Endothelial cell of umbilical vein (primary cell): Measurements from ENCODE around the gene RPS25. TPM values are rescaled to one million over a fixed set of nuclear protein-coding genes. Genes with fewer than 3 reads are reported as not detected.

Experiments used
- BruUV-seq: library from RNA; stranded (reverse); fragments of 400-500 nt; replicated peaks from 2 replicates; lab custom pipeline; 2021; lab: Mats Ljungman, UMichigan
- CTCF ChIA-PET: fragments of 300-600, 350-600 bp; sonication (Branson Sonifier 250); formaldehyde crosslinking; loops from one replicate; lab custom pipeline; 2021; ENCODE audit warnings: antibody characterized with exemption, inconsistent platforms; lab: Charles Lee
- POLR2A ChIA-PET: fragments of 300-600, 350-600 bp; sonication (Branson Sonifier 250); formaldehyde crosslinking; loops from one replicate; lab custom pipeline; 2021; ENCODE audit warnings: antibody characterized with exemption, inconsistent platforms; lab: Charles Lee
- DNase-seq: peaks from one replicate; pipeline ENCODE4 v3.0.0-alpha.2; 2011; ENCODE audit warnings: low read depth, low spot score
- FAIRE-seq: peaks from 2 replicates; lab custom pipeline; 2011; peaks lifted over from hg19 to GRCh38; lab: Jason Lieb, UNC
- H2AFZ ChIP-seq: 2 replicates; pipeline ENCODE4 v1.6.0; 2012; ENCODE audit warnings: low read depth, low read length, control low read depth, inconsistent platforms
- H3K27ac ChIP-seq: 2 replicates; pipeline ENCODE4 v1.5.1; 2011; ENCODE audit warnings: low read depth, mild to moderate bottlenecking, control low read depth, low read length, moderate library complexity; ENCODE audit not compliant: insufficient read depth
- H3K27me3 ChIP-seq, 2 experiments: 2 replicates each; pipeline versions ENCODE4 v1.6.0 to v1.6.1; 2011; ENCODE audit warnings: low read length in 2 of 2, mixed read lengths in 1 of 2; ENCODE audit not compliant: control insufficient read depth in 2 of 2, insufficient read depth in 2 of 2
- H3K36me3 ChIP-seq, 2 experiments: 2 replicates in 1 of 2; 3 replicates in 1 of 2; pipeline ENCODE4 v1.5.1; 2011; ENCODE audit warnings: low read length in 2 of 2, mild to moderate bottlenecking in 1 of 2, moderate library complexity in 1 of 2; ENCODE audit not compliant: control insufficient read depth in 2 of 2, insufficient read depth in 2 of 2; ENCODE audit errors: extremely low read depth in 1 of 2
- H3K4me1 ChIP-seq: 3 replicates; pipeline ENCODE4 v1.5.1; 2011; ENCODE audit warnings: mild to moderate bottlenecking, low read length; ENCODE audit not compliant: control insufficient read depth, insufficient read depth; ENCODE audit errors: extremely low read depth
- H3K4me2 ChIP-seq: 2 replicates; pipeline ENCODE4 v1.6.1; 2011; ENCODE audit warnings: low read length, control low read depth, mixed read lengths; ENCODE audit not compliant: insufficient read depth
- H3K4me3 ChIP-seq, 3 experiments: fragments of 200-600 bp in 1 of 3; sonication (generic), shearing (Covaris generic) in 1 of 3; replicated peaks in 1 of 3; 2 replicates each; pipeline ENCODE4 v1.5.1; 2011 to 2016; ENCODE audit warnings: control low read depth in 3 of 3, low read length in 3 of 3, mild to moderate bottlenecking in 2 of 3, inconsistent platforms in 1 of 3, low read depth in 1 of 3, moderate library complexity in 1 of 3; ENCODE audit not compliant: insufficient read depth in 1 of 3
- H3K79me2 ChIP-seq: 2 replicates; pipeline ENCODE4 v1.6.0; 2012; ENCODE audit warnings: low read length, inconsistent platforms; ENCODE audit not compliant: control insufficient read depth, insufficient read depth
- H3K9ac ChIP-seq: replicated peaks from 2 replicates; pipeline ENCODE3; 2011; ENCODE audit warnings: low read length, control low read depth; ENCODE audit not compliant: insufficient read depth; ENCODE audit errors: extremely low read depth
- H3K9me1 ChIP-seq: replicated peaks from 3 replicates; pipeline ENCODE4 v1.6.0; 2011; ENCODE audit warnings: mild to moderate bottlenecking, low read length; ENCODE audit not compliant: control insufficient read depth, insufficient read depth; ENCODE audit errors: extremely low read depth
- H3K9me3 ChIP-seq: replicated peaks from 2 replicates; pipeline ENCODE4 v1.5.1; 2012; ENCODE audit warnings: low read length, inconsistent platforms; ENCODE audit not compliant: control insufficient read depth, insufficient read depth
- H4K20me1 ChIP-seq: replicated peaks from 2 replicates; pipeline ENCODE3; 2011; ENCODE audit warnings: mild to moderate bottlenecking, low read length; ENCODE audit not compliant: control insufficient read depth, insufficient read depth; ENCODE audit errors: extremely low read depth
- EZH2 ChIP-seq: IDR thresholded peaks from 2 replicates; pipeline ENCODE4 v1.6.1; 2012; ENCODE audit warnings: borderline replicate concordance, low read depth, mild to moderate bottlenecking, moderate library complexity, low read length, inconsistent platforms; ENCODE audit not compliant: severe bottlenecking
- FOS ChIP-seq: IDR thresholded peaks from 2 replicates; pipeline ENCODE4 v1.6.1; 2011; ENCODE audit warnings: mild to moderate bottlenecking, low read length, moderate library complexity, borderline replicate concordance; ENCODE audit not compliant: insufficient read depth
- GATA2 ChIP-seq: IDR thresholded peaks from 2 replicates; pipeline ENCODE4 v1.7.0; 2011; ENCODE audit warnings: low read depth, mild to moderate bottlenecking, moderate library complexity, mixed read lengths, low read length; ENCODE audit not compliant: insufficient read length, insufficient read depth
- JUN ChIP-seq: IDR thresholded peaks from 2 replicates; pipeline ENCODE4 v1.6.1; 2011; ENCODE audit warnings: borderline replicate concordance, low read depth; ENCODE audit not compliant: insufficient read length, insufficient read depth
- MYC ChIP-seq: IDR thresholded peaks from one replicate; pipeline ENCODE4 v1.6.1; 2011; ENCODE audit warnings: mild to moderate bottlenecking, low read depth, low read length
- POLR2A ChIP-seq: IDR thresholded peaks from 2 replicates; pipeline ENCODE4 v1.6.1; 2012; ENCODE audit warnings: low read depth, mild to moderate bottlenecking, control low read depth, low read length
- POLR2AphosphoS5 ChIP-seq: IDR thresholded peaks from 2 replicates; pipeline ENCODE4 v1.6.1; 2012; ENCODE audit warnings: low read depth, mild to moderate bottlenecking, control low read depth, low read length, moderate library complexity; ENCODE audit not compliant: insufficient read depth
- dilution Hi-C: fragments of 300-500 bp; cut with MboI; formaldehyde crosslinking; loops from one replicate; pipeline ENCODE4 v1.15.0; 2019; ENCODE audit warnings: low sequenced_read_pairs; ENCODE audit not compliant: extremely low pct_ligation_motif_present
- intact Hi-C: fragments of 100-400 bp; cut with micrococcal nuclease; formaldehyde crosslinking; loops from one replicate; pipeline ENCODE4 v1.10.0; 2022
- polyA plus RNA-seq, 4 experiments: library from polyadenylated mRNA; depleted of rRNA in 3 of 4; stranded (reverse) in 3 of 4; unstranded in 1 of 4; fragments of >200 nt; gene quantifications; 2 replicates each; pipeline versions ENCODE4 v1.2.1 to v1.2.3, GENCODE V29; 2011 to 2012; ENCODE audit warnings: missing spikeins in 1 of 4
- total RNA-seq: library from RNA; stranded (reverse); gene quantifications from 2 replicates; pipeline ENCODE4 v1.2.3, GENCODE V29; 2021
- TF ChIP-seq, protein P1 (sequence below), 2 donors: IDR thresholded peaks; 1 replicate in 1 of 2; 2 replicates in 1 of 2; pipeline ENCODE4 v1.5.1; 2011; ENCODE audit warnings: low read length in 2 of 2, mild to moderate bottlenecking in 2 of 2, moderate library complexity in 2 of 2, control low read depth in 1 of 2, inconsistent platforms in 1 of 2, low read depth in 1 of 2; ENCODE audit not compliant: insufficient read depth in 1 of 2; ENCODE audit errors: extremely low read depth in 1 of 2

Gene RPS25
- total and polyA plus RNA-seq, 2 donors (not counting 3 experiments of a cell fraction or from before 2014, with no cell fraction given) = 887 to 992 TPM

DNA sequence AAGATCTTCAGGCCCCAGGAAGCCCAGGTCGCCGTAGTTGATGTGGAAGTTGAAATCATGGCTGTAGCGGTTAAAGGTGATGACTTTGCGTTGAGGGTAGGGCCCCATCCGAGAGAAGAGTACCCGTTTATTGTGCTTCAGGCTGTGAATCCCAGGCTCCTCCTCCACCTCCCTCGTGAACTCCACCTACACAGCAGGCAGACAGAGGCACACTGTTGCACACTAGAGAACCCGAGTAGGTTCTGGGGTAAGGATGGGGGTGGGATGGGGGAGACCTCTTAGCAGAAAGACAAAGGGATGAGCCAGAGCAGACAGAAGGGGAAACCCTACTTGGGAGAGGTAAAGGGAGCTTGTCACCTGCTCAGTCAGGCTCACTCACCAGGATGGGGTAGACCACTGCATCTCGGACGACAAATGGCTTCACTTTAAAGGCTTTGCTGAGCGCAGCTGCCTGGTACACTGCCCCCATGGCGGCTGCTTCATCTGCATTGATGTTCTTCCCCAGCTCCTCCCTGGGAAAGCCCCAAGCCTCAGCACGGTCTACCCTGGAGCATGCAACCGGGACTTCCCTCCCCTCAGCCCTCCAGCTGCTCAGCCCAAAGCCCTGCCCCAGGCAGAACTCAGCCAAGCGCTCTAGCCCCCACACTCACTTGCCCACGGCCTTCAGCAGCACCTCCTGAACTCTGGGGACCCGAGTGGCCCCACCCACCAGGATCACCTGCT is 33.5 kb upstream of the RPS25 start:
- CTCF ChIA-PET = no interaction called here
- no peak for DNase-seq
- H2AFZ ChIP-seq = no peak overlapping the region
- no peak for FAIRE-seq
- dilution Hi-C loops = no loop called here
- H3K36me3 ChIP-seq = peaks cover 29 to 74% of the 10 kb centered on the region in 2 experiments
- no peaks in the 10 kb centered on the region for H3K27me3 ChIP-seq
- H3K27ac ChIP-seq = no peak overlapping the region
- TSS peak; percentile 18 for BruUV-seq
- intact Hi-C loops = no loop called here
- H3K4me1 ChIP-seq = peaks cover 9% of the 10 kb centered on the region
- H3K4me3 ChIP-seq = no peak overlapping the region
- no peaks in the 10 kb centered on the region for H3K9me1 ChIP-seq
- H3K4me2 ChIP-seq = no peak overlapping the region
- TF ChIP-seq POLR2A (no peak), GATA2 (no peak), JUN (no peak), POLR2AphosphoS5 (no peak), MYC (no peak), EZH2 (no peak), FOS (no peak)
- TF ChIP-seq, protein P1, sequence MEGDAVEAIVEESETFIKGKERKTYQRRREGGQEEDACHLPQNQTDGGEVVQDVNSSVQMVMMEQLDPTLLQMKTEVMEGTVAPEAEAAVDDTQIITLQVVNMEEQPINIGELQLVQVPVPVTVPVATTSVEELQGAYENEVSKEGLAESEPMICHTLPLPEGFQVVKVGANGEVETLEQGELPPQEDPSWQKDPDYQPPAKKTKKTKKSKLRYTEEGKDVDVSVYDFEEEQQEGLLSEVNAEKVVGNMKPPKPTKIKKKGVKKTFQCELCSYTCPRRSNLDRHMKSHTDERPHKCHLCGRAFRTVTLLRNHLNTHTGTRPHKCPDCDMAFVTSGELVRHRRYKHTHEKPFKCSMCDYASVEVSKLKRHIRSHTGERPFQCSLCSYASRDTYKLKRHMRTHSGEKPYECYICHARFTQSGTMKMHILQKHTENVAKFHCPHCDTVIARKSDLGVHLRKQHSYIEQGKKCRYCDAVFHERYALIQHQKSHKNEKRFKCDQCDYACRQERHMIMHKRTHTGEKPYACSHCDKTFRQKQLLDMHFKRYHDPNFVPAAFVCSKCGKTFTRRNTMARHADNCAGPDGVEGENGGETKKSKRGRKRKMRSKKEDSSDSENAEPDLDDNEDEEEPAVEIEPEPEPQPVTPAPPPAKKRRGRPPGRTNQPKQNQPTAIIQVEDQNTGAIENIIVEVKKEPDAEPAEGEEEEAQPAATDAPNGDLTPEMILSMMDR (IDR thresholded peaks at IDR 0.05; ENCODE audit: extremely low read depth in 1 of 2, insufficient read depth in 1 of 2, low read depth in 1 of 2, low read length in 2 of 2) = no peak
- no peaks in the 10 kb centered on the region for H3K9me3 ChIP-seq
- H3K9ac ChIP-seq = no peak overlapping the region
- H4K20me1 ChIP-seq = no peaks in the 10 kb centered on the region
- POLR2A ChIA-PET = no interaction called here
- peaks cover 18% of the 10 kb centered on the region for H3K79me2 ChIP-seq
